Stimulated activated CD4-positive, alpha-beta T cell treated with anti-CD3 and anti-CD28 coated beads, TNF-alpha, amount 100 ng/mL, for 1 hour (primary cell): Measurements from ENCODE around the gene TBC1D22B.

Experiments used
- DNase-seq, 3 donors: peaks; one replicate each; pipeline ENCODE4 v3.0.0-alpha.2; 2020; ENCODE audit warnings: low read depth in 3 of 3, low spot score in 1 of 3

The TBC1D22B gene, protein sequence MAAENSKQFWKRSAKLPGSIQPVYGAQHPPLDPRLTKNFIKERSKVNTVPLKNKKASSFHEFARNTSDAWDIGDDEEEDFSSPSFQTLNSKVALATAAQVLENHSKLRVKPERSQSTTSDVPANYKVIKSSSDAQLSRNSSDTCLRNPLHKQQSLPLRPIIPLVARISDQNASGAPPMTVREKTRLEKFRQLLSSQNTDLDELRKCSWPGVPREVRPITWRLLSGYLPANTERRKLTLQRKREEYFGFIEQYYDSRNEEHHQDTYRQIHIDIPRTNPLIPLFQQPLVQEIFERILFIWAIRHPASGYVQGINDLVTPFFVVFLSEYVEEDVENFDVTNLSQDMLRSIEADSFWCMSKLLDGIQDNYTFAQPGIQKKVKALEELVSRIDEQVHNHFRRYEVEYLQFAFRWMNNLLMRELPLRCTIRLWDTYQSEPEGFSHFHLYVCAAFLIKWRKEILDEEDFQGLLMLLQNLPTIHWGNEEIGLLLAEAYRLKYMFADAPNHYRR

DNA sequence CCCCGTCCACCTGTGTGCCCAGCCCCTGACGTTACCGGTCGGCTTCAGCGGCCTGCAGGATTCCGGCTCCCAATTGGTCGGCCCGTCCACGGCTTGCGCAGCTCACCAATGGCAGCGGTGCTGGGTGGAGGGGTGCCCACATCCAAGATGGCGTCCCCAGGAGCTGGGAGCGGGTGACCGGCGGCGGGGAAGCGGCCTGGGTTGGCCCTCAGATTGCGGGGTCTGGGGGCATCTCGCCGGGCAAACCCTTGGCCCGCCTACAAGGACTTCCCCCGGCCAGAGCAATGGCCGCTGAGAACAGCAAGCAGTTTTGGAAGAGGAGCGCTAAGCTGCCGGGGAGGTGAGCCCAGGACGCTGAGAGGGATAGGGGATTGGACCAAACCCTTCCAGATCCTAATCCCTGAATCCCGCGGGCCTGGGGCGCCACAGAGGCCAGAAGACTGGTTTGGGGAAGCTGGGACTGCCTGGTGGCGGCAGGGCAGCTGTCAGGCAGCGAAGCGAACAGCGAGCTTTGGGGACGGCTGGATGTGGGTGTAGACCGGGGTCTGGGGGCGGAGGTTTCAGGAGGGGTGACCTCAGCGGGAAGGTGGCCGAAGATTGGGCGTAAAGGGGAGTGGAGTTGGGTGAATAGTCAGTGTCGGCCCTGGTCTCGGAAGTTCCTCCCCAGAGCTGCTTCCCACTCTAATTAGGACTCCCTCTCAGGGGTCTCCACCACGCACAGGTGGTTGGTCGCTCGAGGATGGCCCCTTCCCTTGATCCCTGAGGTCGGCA is at the start of gene TBC1D22B, which contains the start of gene TMEM217:
Gene TBC1D22B (plus strand): TSS at position 139 of the 771 bp plus-strand sequence. CDS start 146 bp downstream, at position 285.
Gene TMEM217 (minus strand): TSS at position 511 of the 771 bp plus-strand sequence. CDS start 39,114 bp downstream, outside the sequence.
- peak; percentile 86 to 87 (median 86) for DNase-seq

DNA sequence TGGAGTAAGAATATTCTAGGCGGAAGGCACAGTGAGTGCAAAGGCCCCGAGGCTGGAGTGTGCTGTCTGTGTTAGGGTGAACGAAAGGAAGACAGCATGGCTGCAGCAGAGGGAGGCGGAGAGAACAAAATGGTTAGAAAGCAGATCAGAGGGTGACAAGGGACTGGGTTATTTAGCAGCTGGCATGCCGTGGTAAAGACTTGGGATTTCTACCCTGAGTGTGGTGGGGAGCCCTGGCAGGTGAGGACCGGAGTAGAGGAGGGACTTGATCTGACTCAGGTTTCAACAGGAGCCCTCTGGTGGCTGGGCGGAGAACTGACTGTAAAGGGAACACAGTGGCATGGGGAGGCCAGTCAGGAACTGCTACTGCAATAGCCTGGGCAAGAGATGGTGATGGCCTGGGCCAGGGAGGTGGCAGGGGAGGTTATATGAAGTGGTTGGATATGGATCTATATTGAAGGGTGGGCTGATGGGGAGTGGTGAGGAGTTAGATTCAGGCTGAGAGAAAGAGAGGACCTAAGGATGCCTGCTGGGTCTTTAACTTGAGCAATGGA is 49.6 kb upstream of the TBC1D22B start:
- DNase-seq = peak; percentile 74 to 82 (median 75)

DNA sequence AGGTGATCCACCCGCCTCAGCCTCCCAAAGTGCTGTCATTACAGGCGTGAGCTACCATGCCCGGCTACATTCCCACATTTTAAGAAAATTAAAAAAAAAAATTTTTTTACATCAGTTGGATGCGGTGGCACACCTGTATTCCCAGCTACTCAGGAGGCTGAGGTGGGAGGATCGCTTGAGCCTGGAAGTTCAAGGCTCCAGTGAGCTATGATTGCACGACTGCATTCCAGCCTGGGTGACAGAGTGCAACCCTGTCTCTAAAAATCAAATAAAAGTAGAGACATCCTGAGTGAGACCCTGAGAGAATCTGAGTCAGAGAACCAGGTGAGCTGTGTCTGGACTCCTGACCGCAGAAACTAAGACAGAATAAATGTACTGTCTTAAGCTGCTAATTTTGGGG is 48.8 kb upstream of the TBC1D22B start:
- DNase-seq = no peak

- no peak for DNase-seq
Measured at GRCh38 chr6:37209461-37210205, 47.9 kb upstream of the TBC1D22B start.

GRCh38 chr6:37210313-37210968 is 47.1 kb upstream of the TBC1D22B start:
- peak; percentile 42 to 64 (median 59) for DNase-seq

DNA sequence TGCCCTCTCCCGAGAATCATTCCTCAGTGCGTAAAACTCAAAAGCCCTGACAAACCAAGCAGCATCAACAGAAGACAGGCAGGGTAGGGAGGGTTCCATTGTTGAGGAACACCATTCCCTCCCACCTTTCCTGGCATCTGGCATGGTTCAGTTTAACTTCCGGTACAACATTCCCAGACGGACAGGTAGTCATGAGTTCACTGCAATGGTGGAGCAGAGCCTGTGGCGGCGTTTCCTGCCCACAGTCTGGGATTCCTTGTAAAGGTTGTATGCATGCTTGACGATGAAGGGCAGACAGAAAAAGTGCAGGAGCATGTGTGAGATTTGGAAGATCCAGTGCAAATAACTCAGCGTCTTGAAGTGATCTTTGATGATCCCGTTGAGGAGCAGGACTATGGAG is 45.3 kb upstream of the TBC1D22B start:
- DNase-seq = no peak

GRCh38 chr6:37218061-37218460 is 39.5 kb upstream of the TBC1D22B start:
- no peak for DNase-seq

GRCh38 chr6:37218511-37218910 is 39.1 kb upstream of the TBC1D22B start:
- no peak for DNase-seq

GRCh38 chr6:37221585-37222124 is 35.9 kb upstream of the TBC1D22B start:
- DNase-seq = no peak

- DNase-seq = peak; percentile 26 to 38 (median 38)
Measured at GRCh38 chr6:37222125-37222967, 35.2 kb upstream of the TBC1D22B start.

DNA sequence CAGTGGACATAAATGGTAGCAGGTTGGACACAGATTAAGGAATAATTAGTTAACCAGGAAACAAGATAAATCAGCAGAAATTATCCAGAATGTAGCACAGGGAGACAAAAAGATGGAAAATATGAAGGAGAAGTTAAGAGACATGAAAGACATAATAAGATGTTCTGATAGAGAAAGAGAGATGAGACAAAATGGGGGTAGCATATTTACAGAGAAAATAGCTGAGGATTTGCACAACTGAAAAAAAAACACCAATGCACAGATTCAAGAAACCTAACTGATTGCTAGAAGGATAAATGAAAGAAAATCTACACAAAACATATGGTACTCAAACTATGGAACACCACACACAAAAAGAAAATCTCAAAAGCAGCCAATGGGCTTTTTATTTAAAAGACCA is 34.6 kb upstream of the TBC1D22B start:
- no peak for DNase-seq

- no peak for DNase-seq
Measured at GRCh38 chr6:37225350-37226169, 32.0 kb upstream of the TBC1D22B start.

GRCh38 chr6:37230104-37230503 is 27.5 kb upstream of the TBC1D22B start:
- DNase-seq = no peak

DNA sequence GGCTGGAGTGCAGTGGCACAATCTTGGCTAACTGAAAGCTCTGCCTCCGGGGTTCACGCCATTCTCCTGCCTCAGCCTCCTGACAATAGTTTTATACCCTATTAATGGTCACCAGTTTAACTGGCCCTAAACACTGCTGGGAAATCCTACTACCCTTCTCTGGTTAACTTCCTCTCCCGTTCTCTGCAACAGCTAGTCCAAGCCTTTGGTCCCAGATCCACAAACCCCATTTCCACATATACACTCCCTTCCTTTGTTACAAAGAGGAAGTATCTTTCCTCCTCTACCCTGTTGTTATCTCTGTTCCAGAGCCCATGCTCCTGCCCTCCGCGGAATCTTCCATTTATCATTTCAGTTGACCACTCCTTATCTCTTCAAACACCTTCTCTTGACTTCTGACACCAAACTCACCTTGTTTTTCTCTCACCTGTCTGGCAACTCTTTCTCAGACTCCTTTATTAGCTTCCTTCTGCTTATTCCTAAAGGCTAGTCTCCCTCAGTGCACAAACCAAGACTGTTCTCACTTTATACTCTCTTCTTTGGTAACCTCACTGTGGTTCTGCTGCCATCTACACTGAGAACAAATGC is 25.0 kb upstream of the TBC1D22B start:
- no peak for DNase-seq

DNA sequence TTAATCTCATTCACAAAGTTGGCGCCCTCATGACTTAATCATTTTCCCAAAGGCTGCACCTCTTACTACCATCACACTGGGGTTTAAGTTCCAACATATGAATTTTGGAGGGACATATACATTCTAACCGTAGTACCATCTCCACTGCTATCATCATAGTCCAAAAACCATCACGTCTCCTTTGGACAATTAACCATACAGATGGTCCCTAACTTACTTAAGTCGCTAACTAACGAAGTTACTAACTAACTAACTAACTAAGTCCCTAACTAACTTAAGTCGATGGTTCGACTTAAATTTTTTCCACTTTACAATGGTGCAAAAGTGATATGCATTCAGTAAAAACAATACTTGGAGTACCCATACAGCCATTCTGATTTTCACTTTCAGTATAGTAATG is 24.0 kb upstream of the TBC1D22B start:
- DNase-seq = no peak

DNA sequence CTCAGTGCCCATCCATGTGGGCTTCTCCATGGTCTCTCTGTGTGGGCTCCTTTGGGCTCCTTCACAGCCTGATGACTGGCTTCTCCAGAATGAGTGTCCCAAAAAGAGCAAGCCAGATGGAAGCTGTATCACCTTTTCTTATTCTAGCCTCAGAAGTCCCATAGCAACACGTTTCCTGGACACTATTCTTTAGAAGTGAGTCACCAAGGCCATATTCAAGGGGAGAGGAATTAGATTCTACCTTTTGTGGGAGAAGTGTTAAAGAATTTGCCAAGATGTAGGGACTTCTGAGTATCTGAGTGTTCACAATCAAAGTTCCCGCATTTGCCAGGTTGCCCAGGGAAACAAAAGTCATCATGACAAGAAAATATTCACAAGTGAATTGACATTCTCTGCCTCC is 20.7 kb upstream of the TBC1D22B start:
- no peak for DNase-seq

GRCh38 chr6:37237789-37238188 is 19.8 kb upstream of the TBC1D22B start:
- DNase-seq = no peak

GRCh38 chr6:37238381-37238780 is 19.2 kb upstream of the TBC1D22B start:
- no peak for DNase-seq
